NCI-H345 treated with DMSO at 0.1 percent for 48 hours (cell line): ENCODE results near the gene CTNND2.
"Not testable (repeated sequence)": the region's sequence is repeated elsewhere in the genome, so short reads cannot be mapped to it uniquely, and the experiment has no call there.

Source experiments
- DNase-seq: peaks from one replicate; lab custom pipeline; 2025; ENCODE audit not compliant: unreplicated experiment; lab: John Stamatoyannopoulos, UW

CTNND2 gene

GRCh38 chr5:11334404-11334803, 569.8 kb downstream of the CTNND2 start:
- DNase-seq, result no peak

GRCh38 chr5:11329679-11330078, 574.6 kb downstream of the CTNND2 start:
- DNase-seq, result no peak

GRCh38 chr5:11324521-11325289, 579.5 kb downstream of the CTNND2 start:
- DNase-seq, result no peak

GRCh38 chr5:11323761-11324160, 580.5 kb downstream of the CTNND2 start:
- DNase-seq, result no peak

GRCh38 chr5:11322133-11322532, 582.1 kb downstream of the CTNND2 start:
- no peak for DNase-seq

- no peak for DNase-seq
Observed at GRCh38 chr5:11319836-11320580, 584.2 kb downstream of the CTNND2 start.

- DNase-seq, result not testable (repeated sequence)
Observed at GRCh38 chr5:11313694-11314093, 590.6 kb downstream of the CTNND2 start.

GRCh38 chr5:11311731-11312130, 592.5 kb downstream of the CTNND2 start:
- DNase-seq, result no peak

GRCh38 chr5:11311272-11311671, 593.0 kb downstream of the CTNND2 start:
- DNase-seq, result no peak

GRCh38 chr5:11310158-11310557, 594.1 kb downstream of the CTNND2 start:
- DNase-seq, result no peak

- DNase-seq, result no peak
Observed at GRCh38 chr5:11306365-11306764, 597.9 kb downstream of the CTNND2 start.

- DNase-seq, result no peak
Observed at GRCh38 chr5:11305245-11305644, 599.0 kb downstream of the CTNND2 start.

GRCh38 chr5:11304641-11305040, 599.6 kb downstream of the CTNND2 start:
- DNase-seq, result no peak

GRCh38 chr5:11302663-11303062, 601.6 kb downstream of the CTNND2 start:
- no peak for DNase-seq

- no peak for DNase-seq
Observed at GRCh38 chr5:11301171-11301570, 603.1 kb downstream of the CTNND2 start.

GRCh38 chr5:11300736-11301135, 603.5 kb downstream of the CTNND2 start:
- no peak for DNase-seq

- DNase-seq, result no peak
Observed at GRCh38 chr5:11298877-11299276, 605.4 kb downstream of the CTNND2 start.

- no peak for DNase-seq
Observed at GRCh38 chr5:11293523-11293922, 610.7 kb downstream of the CTNND2 start.

- no peak for DNase-seq
Observed at GRCh38 chr5:11292648-11293356, 611.4 kb downstream of the CTNND2 start.

- DNase-seq, result no peak
Observed at GRCh38 chr5:11289733-11290132, 614.5 kb downstream of the CTNND2 start.

GRCh38 chr5:11289208-11289607, 615.0 kb downstream of the CTNND2 start:
- DNase-seq, result no peak

GRCh38 chr5:11281842-11282241, 622.4 kb downstream of the CTNND2 start:
- DNase-seq, result no peak
